HL-60 (cell line): ENCODE measurements around the gene PITX1.

Source experiments
- DNase-seq, 2 experiments: peaks; one replicate each; pipeline ENCODE4 v3.0.0-alpha.2; 2010 to 2020; ENCODE audit warnings: low read depth in 1 of 2, low spot score in 1 of 2
- H3K27ac ChIP-seq: fragments of 250-450 bp; sonication (Bioruptor Pico); replicated peaks from 2 replicates; pipeline ENCODE4 v1.5.1; 2020; ENCODE audit warnings: mild to moderate bottlenecking, moderate library complexity
- H3K27me3 ChIP-seq: fragments of 250-450 bp; sonication (Bioruptor Pico); 2 replicates; pipeline ENCODE4 v1.5.1; 2021; ENCODE audit warnings: mild to moderate bottlenecking, moderate library complexity; ENCODE audit not compliant: insufficient read depth, poor library complexity, severe bottlenecking
- H3K4me3 ChIP-seq: replicated peaks from 2 replicates; pipeline ENCODE4 v1.5.1; 2011; ENCODE audit warnings: mild to moderate bottlenecking, control low read depth, low read length; ENCODE audit not compliant: insufficient read depth
- GABPA ChIP-seq: IDR thresholded peaks from 2 replicates; pipeline ENCODE4 v1.6.1; 2012; ENCODE audit warnings: low read depth
- POLR2AphosphoS5 ChIP-seq: IDR thresholded peaks from 2 replicates; pipeline ENCODE4 v1.6.1; 2012; ENCODE audit warnings: low read depth
- REST ChIP-seq: IDR thresholded peaks from 2 replicates; pipeline ENCODE4 v1.6.1; 2012; ENCODE audit warnings: low read depth; ENCODE audit not compliant: insufficient replicate concordance
- SPI1 ChIP-seq: IDR thresholded peaks from 2 replicates; pipeline ENCODE4 v1.6.1; 2012; ENCODE audit warnings: low read depth, mild to moderate bottlenecking, borderline replicate concordance
- TF ChIP-seq, protein P1 (sequence below): IDR thresholded peaks from one replicate; pipeline ENCODE4 v1.5.1; 2011; ENCODE audit warnings: low read length, control low read depth, inconsistent platforms; ENCODE audit not compliant: insufficient read depth

The PITX1 gene

GRCh38 chr5:135041726-135042125, 7.7 kb upstream of the PITX1 start:
- no peak for DNase-seq
- no peak overlapping the region for H3K27ac ChIP-seq
- no peak overlapping the region for H3K4me3 ChIP-seq
- H3K27me3 ChIP-seq, result peaks cover 22% of the 10 kb centered on the region
- TF ChIP-seq GABPA, result no peak

GRCh38 chr5:135041145-135041587, 7.1 kb upstream of the PITX1 start:
- TF ChIP-seq, protein P1, sequence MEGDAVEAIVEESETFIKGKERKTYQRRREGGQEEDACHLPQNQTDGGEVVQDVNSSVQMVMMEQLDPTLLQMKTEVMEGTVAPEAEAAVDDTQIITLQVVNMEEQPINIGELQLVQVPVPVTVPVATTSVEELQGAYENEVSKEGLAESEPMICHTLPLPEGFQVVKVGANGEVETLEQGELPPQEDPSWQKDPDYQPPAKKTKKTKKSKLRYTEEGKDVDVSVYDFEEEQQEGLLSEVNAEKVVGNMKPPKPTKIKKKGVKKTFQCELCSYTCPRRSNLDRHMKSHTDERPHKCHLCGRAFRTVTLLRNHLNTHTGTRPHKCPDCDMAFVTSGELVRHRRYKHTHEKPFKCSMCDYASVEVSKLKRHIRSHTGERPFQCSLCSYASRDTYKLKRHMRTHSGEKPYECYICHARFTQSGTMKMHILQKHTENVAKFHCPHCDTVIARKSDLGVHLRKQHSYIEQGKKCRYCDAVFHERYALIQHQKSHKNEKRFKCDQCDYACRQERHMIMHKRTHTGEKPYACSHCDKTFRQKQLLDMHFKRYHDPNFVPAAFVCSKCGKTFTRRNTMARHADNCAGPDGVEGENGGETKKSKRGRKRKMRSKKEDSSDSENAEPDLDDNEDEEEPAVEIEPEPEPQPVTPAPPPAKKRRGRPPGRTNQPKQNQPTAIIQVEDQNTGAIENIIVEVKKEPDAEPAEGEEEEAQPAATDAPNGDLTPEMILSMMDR, result no peak
- TF ChIP-seq GABPA (no peak), REST (no peak), SPI1 (no peak), POLR2AphosphoS5 (no peak)
- DNase-seq, result no peak
- Histone ChIP-seq H3K27me3 (peaks cover 22% of the 10 kb centered on the region), H3K27ac (no peak overlapping the region), H3K4me3 (no peak overlapping the region)

DNA sequence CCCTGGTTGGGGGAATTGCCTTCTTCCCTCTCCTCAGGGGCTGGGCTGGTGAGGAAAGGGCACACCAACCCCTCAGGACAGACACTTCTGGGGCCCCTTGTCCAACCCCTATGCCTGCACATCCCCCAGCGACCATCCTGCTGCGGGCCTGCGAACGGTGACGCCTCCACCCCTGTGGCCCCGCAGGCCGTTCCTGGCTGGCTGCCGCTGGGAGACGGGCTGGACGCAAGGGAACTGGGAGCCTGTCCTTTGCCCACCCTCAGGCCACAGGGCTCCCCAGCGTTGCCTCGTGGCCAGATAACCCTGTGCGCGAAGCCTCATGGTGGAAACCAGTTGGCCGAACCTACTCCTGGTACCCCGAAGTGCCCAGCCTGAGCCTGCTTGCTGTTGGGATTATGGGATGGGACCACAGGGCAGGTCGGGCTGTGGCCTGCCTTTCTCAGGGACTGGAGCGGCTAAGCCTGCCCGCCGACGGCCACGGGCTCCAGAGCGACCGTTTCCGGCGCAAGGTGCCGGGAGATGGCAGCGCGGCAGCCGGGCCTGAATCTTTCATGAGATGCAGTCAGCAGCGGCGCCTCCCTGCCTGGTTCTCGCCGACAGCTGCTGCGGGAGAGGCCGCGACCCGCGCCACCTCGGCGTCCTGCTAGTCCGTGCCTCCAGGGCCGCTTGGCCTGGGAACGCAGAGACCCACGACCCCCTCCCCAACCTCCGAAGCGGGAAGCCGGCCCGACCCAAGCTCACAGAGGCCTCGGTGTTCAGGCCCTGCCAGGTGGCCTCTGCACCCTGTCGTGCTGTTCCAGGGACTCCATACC, 6.5 kb upstream of the PITX1 start:
- TF ChIP-seq POLR2AphosphoS5, result no peak
- TF ChIP-seq, protein P1, result no peak
- no peak for TF ChIP-seq REST
- TF ChIP-seq GABPA, result no peak
- Histone ChIP-seq H3K27me3 (peaks cover 22% of the 10 kb centered on the region), H3K27ac (no peak overlapping the region), H3K4me3 (no peak overlapping the region)
- no peak for DNase-seq

DNA sequence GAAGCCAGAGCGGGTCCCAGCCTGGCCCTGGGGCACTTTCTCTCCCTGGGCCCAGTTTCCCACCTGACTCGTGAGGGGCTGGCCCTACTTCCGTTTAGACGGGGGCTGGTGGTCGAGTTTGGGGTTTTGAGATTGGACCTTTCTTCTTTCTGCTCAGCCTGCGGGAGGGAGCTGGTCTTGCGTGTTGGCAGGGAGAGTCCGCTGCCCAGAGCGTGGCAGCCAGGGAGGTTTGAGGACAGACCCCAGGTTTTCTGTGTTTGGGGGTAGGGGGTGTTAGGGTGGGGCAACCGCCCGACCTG, 6.0 kb upstream of the PITX1 start:
- DNase-seq, result no peak
- no peak overlapping the region for H3K27ac ChIP-seq
- no peak overlapping the region for H3K4me3 ChIP-seq
- TF ChIP-seq REST (no peak), SPI1 (no peak), POLR2AphosphoS5 (no peak), GABPA (no peak)
- TF ChIP-seq, protein P1, result no peak
- H3K27me3 ChIP-seq, result peaks cover 22% of the 10 kb centered on the region
